SK-N-SH treated with all-trans-retinoic acid at 6 μM for 48 hours (cell line): ENCODE data around the gene USP17L13.
"Not testable (repeated sequence)": the region's sequence is repeated elsewhere in the genome, so short reads cannot be mapped to it uniquely, and the experiment has no call there.

Experiments used
- ARNTL ChIP-seq: fragments of 450-650 bp; formaldehyde crosslinking; IDR thresholded peaks from 2 replicates; pipeline ENCODE4 v1.5.0; 2020; ENCODE audit warnings: low read depth, mild to moderate bottlenecking, moderate library complexity, borderline replicate concordance
- CREB5 ChIP-seq: fragments of 250-450 bp; sonication (Bioruptor Pico); IDR thresholded peaks from 2 replicates; pipeline ENCODE4 v1.5.1; 2020; ENCODE audit warnings: low read depth, mild to moderate bottlenecking, moderate library complexity
- CSDC2 ChIP-seq: fragments of 250-450 bp; sonication (Bioruptor Pico); IDR thresholded peaks from 2 replicates; pipeline ENCODE4 v1.5.0; 2020; ENCODE audit warnings: mild to moderate bottlenecking, moderate library complexity
- ISL1 ChIP-seq: fragments of 250-450 bp; sonication (Bioruptor Pico); IDR thresholded peaks from 2 replicates; pipeline ENCODE4 v2.1.2; 2022; ENCODE audit warnings: mild to moderate bottlenecking, moderate library complexity
- OSR1 ChIP-seq: fragments of 250-450 bp; sonication (Bioruptor Pico); IDR thresholded peaks from 2 replicates; pipeline ENCODE4 v1.8.0; 2022; ENCODE audit warnings: moderate library complexity, mild to moderate bottlenecking, inconsistent platforms
- RARB ChIP-seq: fragments of 250-450 bp; sonication (Bioruptor Pico); IDR thresholded peaks from 2 replicates; pipeline ENCODE4 v1.8.0; 2021; ENCODE audit warnings: mild to moderate bottlenecking, moderate library complexity
- SNAI2 ChIP-seq: fragments of 250-450 bp; sonication (Bioruptor Pico); IDR thresholded peaks from 2 replicates; pipeline ENCODE4 v1.5.0; 2020; ENCODE audit warnings: mild to moderate bottlenecking, moderate library complexity
- TCF4 ChIP-seq: fragments of 250-450 bp; sonication (Bioruptor Pico); IDR thresholded peaks from 2 replicates; pipeline ENCODE4 v1.8.0; 2021; ENCODE audit warnings: mild to moderate bottlenecking, moderate library complexity, borderline replicate concordance
- TSHZ2 ChIP-seq: fragments of 250-450 bp; sonication (Bioruptor Pico); IDR thresholded peaks from 2 replicates; pipeline ENCODE4 v1.5.0; 2020; ENCODE audit warnings: mild to moderate bottlenecking, moderate library complexity
- ZFP3 ChIP-seq: fragments of 250-450 bp; sonication (Bioruptor Pico); IDR thresholded peaks from 2 replicates; pipeline ENCODE4 v1.5.0; 2020; ENCODE audit warnings: mild to moderate bottlenecking, moderate library complexity
- ZNF565 ChIP-seq: fragments of 450-650 bp; formaldehyde crosslinking; conservative IDR thresholded peaks from 2 replicates; pipeline ENCODE4 v1.5.0; 2020; ENCODE audit warnings: low read depth, mild to moderate bottlenecking, moderate library complexity
- ZNF70 ChIP-seq: fragments of 450-650 bp; formaldehyde crosslinking; IDR thresholded peaks from 2 replicates; pipeline ENCODE4 v1.5.0; 2020; ENCODE audit warnings: mild to moderate bottlenecking, moderate library complexity
- ZNF8 ChIP-seq: fragments of 450-650 bp; formaldehyde crosslinking; IDR thresholded peaks from 2 replicates; pipeline ENCODE4 v1.5.0; 2020; ENCODE audit warnings: mild to moderate bottlenecking, moderate library complexity

DNA sequence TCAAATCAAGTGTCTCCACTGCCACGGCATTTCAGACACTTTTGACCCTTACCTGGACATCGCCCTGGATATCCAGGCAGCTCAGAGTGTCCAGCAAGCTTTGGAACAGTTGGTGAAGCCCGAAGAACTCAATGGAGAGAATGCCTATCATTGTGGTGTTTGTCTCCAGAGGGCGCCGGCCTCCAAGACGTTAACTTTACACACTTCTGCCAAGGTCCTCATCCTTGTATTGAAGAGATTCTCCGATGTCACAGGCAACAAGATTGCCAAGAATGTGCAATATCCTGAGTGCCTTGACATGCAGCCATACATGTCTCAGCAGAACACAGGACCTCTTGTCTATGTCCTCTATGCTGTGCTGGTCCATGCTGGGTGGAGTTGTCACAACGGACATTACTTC is 5.6 kb downstream of the USP17L13 start:
- not testable (repeated sequence) for TF ChIP-seq OSR1 (CRISPR knock-in tag); CSDC2; ZNF565 (CRISPR knock-in tag); RARB (CRISPR knock-in tag); ZFP3 (CRISPR knock-in tag); TCF4 (CRISPR knock-in tag); TSHZ2 (CRISPR knock-in tag); ZNF70 (CRISPR knock-in tag); ZNF8 (CRISPR knock-in tag); ISL1 (CRISPR knock-in tag); CREB5; ARNTL; SNAI2 (CRISPR knock-in tag)
